ENCODE data around the gene OCIAD2. TPM values are rescaled to one million over a fixed set of nuclear protein-coding genes. Genes with fewer than 3 reads are reported as not detected.
"Not testable (repeated sequence)": the region's sequence is repeated elsewhere in the genome, so short reads cannot be mapped to it uniquely, and the experiment has no call there.

OCIAD2 gene, protein sequence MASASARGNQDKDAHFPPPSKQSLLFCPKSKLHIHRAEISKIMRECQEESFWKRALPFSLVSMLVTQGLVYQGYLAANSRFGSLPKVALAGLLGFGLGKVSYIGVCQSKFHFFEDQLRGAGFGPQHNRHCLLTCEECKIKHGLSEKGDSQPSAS
- 100 to 1,000 TPM; 239 to 245 (median 239) TPM for polyA plus RNA-seq (ENCODE audit: insufficient read length in 3 of 3)

DNA sequence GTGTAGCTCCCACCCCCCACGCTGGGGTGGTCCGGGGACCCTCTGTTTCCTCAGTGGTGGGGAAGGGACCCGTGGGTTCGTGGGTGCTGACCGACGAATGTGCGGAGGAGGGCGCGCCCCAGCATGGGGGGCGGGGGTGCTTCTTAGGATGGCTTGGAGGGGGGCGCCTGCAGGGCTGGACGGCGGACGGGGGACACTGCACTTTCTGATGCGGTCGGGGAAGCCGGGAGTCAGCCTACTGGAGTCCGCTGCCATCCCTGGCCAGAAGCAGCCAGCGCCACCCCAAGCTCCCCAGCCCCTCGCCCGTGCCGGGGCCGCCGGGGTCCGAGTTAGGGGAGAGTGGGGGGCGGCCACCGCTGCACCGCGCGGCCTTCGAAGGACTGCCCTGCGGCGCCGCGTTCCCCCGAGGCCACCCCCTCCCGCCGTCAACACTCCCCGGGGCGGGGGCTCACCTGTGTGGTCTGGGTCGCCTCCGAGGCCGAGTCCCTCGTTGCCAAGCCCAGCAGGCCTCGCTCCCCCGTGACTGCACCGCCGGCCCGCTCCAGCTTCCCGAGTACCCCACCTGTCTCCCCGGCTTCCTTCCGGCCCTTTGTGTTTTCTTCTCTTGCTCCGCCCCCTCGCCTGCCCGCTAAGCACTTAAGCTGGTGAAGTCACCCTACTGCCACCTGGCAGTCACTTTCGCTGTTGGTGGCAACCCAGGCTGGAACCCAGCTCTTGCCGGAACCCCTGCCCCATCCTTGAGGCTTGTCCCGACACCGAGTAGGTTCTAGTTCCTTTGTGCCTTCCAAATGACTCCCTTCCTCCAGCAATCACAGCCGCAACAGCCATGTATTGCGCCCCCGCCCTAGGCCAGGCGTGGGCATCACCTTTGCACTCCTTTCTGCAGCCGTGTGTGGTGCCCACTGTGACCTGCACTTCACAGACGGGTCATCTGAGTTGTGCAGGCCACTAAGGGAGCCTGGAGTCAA lies at the start of gene OCIAD2:
TSS of gene OCIAD2 (minus strand) at position 569 of the 968 bp plus-strand sequence. CDS start 2,225 bp downstream, outside the sequence.
- peak; percentile 40 to 61 (median 45) for DNase-seq (ENCODE audit: low read depth in 3 of 3, low spot score in 2 of 3)

DNA sequence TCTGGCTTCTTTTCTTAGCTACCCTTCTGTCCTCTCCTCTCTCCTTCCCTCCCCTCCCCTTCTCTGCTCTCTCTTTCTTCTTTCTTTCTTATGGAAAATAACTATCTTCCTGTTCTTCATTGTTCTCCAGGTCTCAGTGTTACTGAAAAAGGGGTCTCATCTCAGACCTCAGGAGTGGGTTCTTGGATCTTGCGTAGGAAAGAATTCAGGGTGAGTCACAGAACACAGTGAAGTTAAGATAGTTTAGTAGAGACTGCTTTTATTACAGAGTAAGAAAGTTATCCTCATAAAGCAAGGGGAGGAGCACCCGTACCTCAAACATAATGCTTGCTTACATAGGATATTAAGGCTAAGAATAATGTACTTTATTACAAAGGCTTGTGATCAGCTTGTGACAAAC lies 47.7 kb upstream of the OCIAD2 start:
- no peak for DNase-seq (ENCODE audit: low read depth in 3 of 3, low spot score in 2 of 3)

DNA sequence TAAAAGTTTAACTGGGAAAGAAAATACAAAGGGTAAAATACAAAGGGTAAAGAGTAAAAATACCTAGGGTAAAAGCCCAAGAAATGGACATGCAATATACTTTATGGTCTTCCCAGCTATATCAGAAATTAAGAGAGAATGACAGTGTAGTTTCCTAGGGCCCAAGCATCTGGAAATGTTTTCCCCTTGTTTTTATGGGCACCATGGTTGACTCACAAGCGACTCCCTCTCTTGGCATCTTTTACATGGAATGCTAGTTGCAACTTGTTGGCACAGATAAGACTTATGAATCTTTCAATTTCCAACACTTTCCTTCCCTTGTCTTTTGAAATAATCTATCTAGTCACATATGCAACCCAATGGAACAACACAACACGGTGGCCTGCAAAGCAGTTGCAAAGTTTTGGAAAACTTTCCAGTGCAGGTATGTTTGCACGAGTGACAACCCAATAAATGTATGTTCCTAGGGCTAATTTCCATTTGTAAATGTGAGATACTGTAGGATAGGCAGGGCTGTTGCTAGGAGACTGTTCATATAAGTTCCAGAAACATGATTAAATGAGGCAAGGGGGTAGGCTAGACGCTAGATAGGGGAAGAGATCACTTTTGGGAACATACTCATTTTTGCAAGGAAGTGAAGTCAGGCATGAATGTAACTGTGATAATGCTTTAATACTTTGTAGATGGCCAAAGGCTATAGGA lies 43.1 kb upstream of the OCIAD2 start:
- DNase-seq (ENCODE audit: low read depth in 3 of 3, low spot score in 2 of 3), result no peak

DNA sequence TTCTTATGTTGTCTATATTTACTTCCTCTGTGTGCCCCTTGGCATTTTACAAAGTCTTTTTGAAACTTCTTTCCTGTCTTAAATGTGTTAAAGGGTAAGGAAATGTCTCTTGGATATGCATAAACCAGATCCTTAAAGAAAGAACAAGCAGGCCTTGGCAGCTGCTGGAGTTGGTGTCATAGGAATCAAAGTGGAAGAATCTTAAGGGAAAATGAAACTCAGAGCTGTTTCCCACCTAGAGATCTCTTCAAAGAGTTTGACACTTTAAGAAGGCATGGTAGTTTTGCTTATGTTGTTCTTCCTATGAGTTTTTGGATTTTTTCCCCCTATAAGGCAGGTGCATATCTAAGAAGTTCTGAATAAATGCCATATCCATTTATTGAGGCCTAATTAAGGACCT lies 42.5 kb upstream of the OCIAD2 start:
- no peak for DNase-seq (ENCODE audit: low read depth in 3 of 3, low spot score in 2 of 3)

DNA sequence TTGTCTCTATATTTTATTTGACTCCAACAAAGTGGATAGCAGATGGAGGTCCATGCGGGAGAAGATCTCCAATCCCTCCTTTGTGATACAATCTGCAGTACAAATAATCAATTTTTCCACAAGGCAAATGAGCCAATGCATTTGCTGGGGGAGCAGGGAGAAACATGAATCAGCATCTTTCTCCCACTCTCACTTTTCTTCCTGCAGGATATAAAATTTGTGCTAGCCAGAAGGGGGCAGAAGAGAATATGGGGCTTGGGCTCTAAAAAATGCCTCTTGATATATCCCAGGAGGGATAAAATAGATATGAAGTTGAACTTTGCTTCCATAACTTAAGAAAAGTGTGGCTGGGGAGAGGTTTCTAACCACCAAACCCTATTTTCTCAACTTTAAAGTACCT lies 41.2 kb upstream of the OCIAD2 start:
- DNase-seq (ENCODE audit: low read depth in 3 of 3, low spot score in 2 of 3), result no peak

DNA sequence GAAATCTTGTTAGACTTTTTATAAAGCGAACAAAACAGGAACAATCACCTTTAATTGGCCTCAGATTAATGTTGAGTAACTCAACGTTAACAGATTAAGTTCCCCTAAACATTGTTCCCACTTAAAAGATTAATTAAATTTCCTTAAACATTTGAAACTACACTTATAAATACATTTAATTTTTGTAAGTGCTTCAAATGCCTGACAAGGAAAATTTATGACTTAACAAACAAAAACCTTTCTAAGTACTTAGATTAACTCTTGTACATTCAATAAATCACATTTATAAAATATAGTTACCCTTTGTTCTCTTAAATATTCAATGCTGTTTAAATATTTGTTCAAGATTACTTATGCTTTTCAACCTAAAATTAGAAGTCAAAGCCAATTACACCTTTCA lies 39.4 kb upstream of the OCIAD2 start:
- DNase-seq (ENCODE audit: low read depth in 3 of 3, low spot score in 2 of 3), result no peak

DNA sequence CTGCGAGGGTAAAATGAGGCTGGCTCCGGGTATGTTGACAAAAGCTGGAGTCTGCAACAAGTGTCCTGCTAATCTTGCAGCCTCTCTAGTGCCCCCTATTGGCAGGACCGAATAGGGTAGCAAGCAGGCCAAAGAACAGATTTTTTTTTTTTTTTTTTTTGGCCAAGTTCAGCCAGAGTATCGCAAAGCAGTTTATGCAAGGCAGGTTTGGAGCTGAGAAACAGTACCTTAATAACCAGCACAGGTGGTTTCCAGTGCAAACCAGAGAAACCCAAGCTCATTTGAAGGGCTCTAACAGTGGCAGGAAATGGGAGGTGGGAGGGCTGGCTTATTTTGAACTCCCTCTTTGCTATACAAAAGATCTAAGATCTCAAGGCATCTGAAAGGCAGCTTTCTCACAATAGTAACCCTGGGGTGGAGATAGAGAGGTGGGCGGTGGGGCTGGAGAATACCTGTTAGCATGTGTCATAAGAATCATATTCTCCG lies 38.2 kb upstream of the OCIAD2 start:
- DNase-seq (ENCODE audit: low read depth in 3 of 3, low spot score in 2 of 3), result no peak

DNA sequence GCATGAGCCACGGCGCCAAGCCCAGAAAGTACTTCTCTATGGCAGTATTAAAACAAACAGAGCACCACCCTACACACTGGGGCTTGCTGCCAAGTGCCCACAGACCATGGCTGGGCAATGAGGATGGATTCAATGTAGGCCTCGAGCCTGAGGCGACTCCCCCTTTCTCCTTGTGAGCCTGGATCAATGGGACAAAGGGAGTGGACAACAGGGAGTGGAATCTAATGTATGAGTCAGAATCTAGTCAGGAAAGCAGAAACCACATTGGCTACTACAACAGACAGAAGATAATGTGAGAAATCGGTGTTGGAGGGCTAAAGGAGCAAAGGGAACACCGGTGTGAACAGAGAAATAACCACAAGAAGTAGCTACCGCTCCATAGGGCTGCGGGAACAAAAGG lies 37.7 kb upstream of the OCIAD2 start:
- no peak for DNase-seq (ENCODE audit: low read depth in 3 of 3, low spot score in 2 of 3)

DNA sequence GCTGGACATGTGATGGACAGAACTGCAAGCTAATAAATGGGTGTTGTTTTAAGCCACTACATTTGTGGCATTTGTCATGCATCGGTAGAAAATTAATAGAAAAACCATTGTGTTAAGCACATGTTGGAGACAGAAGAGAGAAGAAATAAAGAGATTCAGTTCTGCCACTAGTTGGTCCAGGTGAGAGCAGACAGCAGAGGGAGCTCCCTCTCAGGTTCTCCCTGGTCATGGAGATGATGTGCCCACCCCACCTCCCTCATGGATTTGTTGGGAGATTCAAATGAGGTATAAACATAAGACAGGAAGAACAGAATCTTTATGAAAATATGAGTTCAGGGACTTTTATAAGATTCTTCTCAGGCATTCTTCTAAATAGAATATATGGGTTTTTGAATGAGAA lies 36.8 kb upstream of the OCIAD2 start:
- no peak for DNase-seq (ENCODE audit: low read depth in 3 of 3, low spot score in 2 of 3)

DNA sequence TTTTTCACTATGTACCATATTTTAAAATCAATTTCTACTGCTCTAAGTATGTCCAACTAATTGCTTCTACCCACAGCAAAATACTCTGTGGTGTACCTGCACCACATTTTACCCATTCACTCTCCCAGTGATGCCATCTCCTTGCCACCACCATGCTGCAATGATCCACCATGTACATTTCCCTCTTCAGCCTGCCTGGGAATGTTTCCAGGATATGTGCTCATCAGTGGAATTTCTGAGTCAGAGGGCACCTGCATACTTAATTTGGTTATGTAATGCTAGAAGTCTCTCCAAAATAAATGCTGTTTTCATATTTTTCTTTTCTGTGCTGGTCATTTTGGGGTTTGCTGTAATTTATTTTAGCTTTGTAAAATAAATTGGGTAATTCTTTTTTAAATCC lies 33.2 kb upstream of the OCIAD2 start:
- DNase-seq (ENCODE audit: low read depth in 3 of 3, low spot score in 2 of 3), result no peak

DNA sequence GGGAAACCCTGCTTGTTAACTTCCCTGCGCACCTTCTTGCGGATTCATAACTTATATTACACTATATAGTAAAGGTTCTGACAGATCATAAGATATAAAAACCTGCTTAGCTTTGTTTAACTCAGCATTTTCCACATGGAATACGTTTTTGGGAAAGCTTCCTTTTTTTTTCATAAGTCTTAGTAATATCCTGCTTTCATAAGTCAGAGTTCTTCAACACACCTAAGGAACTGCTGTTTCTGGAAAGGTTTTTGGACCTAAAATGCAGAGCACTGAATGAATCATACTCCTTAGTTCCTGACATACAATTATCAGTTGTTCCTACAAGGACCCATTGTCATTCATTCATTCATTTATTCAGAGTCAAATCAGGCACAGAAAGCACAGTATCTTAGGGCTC lies 32.3 kb upstream of the OCIAD2 start:
- DNase-seq (ENCODE audit: low read depth in 3 of 3, low spot score in 2 of 3), result no peak

DNA sequence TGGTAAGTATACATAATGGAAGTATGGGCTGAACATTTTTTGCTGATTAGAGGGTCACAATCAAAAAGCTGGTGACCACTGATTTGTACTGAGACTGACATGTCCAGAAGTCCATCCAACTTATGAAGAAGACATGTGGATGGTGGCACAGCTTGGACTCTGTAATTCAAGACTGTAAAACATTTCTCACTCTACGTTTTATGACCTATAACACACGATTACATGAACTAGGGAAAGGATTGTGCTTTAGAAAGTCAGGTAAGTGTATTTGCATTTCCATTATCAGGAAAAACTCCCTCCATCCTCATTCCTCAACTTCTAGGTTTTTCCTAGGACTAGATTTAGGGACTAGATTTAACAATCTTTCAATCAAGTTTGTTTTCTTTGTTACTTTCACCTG lies 30.5 kb upstream of the OCIAD2 start:
- no peak for DNase-seq (ENCODE audit: low read depth in 3 of 3, low spot score in 2 of 3)

DNA sequence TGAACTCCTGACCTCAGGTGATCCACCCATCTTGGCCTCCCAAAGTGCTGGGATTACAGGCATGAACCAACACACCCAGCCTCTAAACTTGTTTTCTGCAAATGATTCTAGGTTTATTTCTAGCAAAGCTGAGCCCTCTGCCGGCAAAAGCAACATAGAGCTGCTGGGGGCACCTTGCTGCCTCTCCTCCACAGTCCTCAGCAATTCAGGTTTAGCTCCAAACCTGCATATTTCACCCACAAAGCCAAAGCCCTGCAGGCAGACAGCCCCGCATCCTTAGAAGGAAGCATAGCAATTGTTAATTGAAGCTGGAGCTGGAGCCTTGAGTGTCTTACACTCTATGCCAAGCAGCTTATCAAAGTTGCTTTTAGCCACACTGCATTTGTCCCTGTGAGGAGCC lies 24.9 kb upstream of the OCIAD2 start:
- DNase-seq (ENCODE audit: low read depth in 3 of 3, low spot score in 2 of 3), result no peak

DNA sequence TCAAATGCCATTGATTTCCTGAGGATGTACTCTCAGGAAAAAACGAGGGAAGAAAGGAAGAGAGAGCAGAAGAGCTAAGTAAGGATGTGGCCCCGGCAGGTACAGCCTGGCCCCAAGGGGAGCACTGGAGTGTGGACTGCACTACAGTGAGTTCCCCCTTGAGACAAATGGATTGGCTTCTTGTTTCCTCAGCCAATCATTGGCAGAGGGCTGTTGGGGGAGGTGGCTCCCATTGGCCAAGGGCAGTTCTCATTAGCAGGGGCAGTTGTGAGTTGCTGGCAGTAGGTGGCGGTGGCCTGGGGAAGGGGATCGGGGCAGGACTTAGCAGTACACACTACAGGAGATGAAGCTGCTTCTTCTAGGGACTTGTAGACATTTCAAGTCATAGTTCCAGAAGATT lies 24.1 kb upstream of the OCIAD2 start:
- no peak for DNase-seq (ENCODE audit: low read depth in 3 of 3, low spot score in 2 of 3)

DNA sequence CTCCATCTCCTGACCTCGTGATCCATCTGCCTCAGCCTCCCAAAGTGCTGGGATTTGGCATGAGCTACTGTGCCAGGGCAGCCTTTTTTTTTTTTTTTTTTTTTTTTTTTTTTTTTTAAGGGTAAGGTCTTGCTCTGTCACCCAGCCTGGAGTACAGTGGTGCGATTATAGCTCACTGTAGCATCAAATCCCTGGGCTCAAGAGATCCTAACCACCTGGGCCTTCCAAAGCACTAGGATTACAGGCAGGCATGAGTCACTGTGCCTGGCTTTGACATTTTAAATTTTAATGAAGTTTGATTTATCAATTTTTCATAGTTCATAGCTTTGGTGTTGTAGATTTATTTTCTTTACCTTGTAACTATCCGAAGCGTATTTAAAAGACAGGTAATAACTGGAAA lies 17.8 kb upstream of the OCIAD2 start:
- DNase-seq (ENCODE audit: low read depth in 3 of 3, low spot score in 2 of 3), result no peak

DNA sequence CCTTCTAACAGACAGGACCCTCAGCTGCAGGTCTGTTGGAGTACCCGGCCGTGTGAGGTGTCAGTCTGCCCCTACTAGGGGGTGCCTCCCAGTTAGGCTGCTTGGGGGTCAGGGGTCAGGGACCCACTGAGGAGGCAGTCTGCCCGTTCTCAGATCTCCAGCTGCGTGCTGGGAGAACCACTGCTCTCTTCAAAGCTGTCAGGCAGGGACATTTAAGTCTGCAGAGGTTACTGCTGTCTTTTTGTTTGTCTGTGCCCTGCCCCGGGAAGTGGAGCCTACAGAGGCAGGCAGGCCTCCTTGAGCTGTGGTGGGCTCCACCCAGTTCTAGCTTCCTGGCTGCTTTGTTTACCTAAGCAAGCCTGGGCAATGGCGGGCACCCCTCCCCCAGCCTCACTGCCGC lies 16.5 kb upstream of the OCIAD2 start:
- DNase-seq (ENCODE audit: low read depth in 3 of 3, low spot score in 2 of 3), result not testable (repeated sequence)

DNA sequence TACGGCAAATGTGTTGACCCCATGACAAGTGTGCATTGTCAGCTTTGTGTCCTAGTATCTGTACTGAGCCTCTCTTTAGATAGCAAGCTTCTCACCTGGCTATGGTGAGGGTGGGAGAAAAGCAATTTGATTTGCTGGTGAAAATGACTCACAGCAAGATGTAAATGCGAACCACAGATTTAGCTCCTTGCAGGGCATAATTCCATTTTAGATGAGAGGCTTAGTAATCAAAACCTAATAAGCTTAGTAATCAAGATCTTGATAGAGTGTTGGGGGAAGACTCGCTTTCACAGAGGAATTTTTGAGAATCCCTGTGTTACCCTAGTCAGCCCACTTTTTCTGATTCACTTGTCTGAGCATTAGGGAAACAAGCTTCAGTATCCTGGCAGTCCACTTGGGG lies 7.7 kb upstream of the OCIAD2 start:
- DNase-seq (ENCODE audit: low read depth in 3 of 3, low spot score in 2 of 3), result no peak

DNA sequence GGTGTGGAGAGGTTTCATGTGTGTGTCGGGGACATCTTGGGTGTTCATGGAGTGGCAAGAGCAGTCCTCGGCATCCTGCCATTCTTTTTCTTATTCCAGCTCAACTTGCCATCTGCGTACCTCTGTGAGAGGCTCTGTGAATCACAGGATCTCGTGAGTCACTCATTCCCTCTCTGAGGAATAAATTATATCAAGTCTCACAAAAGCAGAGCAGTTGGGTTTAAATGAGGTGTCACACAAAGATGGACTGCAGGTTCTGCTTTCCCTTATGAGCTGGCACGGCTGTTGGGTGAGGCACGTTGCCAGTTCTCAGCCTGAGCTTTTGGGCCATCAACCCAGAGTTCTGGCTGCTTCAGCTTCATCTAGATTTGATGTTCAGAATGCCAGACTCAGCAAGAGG lies 6.8 kb upstream of the OCIAD2 start:
- DNase-seq (ENCODE audit: low read depth in 3 of 3, low spot score in 2 of 3), result no peak

DNA sequence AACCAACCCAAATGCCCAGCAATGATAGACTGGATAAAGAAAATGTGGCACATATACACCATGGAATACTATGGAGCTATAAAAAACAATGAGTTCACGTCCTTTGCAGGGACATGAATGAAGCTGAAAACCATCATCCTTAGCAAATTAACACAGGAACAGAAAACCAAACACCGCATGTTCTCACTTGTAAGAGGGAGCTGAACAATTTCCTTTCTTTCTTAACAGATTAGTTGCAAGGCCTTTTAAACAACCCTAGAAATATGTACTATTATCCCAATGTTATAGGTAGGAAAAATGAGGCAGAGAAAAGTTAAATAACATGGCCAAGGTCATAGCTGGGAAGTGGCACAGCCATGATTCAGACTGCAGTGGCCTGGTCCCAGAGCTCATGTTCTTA lies 5.8 kb upstream of the OCIAD2 start:
- no peak for DNase-seq (ENCODE audit: low read depth in 3 of 3, low spot score in 2 of 3)

DNA sequence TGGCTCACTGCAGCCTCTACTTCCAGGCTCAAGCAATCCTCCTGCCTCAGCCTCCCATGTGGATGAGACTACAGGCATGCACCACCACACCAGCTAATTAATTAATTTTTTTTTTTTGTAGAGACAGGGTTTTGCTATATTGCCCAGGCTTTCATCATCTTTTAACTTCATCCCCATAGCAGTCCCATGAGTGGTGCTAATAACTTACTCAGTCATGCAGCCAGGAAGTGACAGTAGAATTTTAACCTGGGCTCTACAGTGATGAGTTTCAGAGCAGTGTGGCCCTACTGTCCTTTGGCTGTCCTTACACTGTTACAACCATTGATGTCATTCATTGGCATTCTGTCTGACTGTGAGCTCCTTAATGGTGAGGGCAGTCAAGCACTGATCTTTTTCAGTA lies 3.9 kb upstream of the OCIAD2 start:
- no peak for DNase-seq (ENCODE audit: low read depth in 3 of 3, low spot score in 2 of 3)

DNA sequence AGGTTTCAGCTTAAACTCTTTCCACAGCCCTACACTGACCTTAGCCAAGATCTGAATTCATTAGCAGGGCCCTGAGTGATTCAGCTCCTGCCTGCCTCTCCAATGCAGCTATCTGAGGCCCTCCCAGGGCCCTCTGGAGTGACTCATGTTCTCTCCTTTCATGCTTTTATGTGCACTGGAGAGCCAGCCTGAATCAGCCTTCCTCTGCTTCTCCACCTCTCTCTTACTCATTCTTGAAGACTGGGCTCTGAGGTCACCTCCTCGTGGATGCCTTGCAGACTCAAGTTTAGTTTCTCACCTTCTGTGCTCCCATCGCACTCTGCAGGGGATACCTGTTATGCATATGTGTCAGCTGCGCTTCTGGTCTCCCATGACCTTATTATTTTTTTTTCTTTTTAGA lies 3.1 kb upstream of the OCIAD2 start:
- DNase-seq (ENCODE audit: low read depth in 3 of 3, low spot score in 2 of 3), result no peak
